Measurements from ENCODE around the gene SIGLEC6. TPM values are rescaled to one million over a fixed set of nuclear protein-coding genes. Genes with fewer than 3 reads are reported as not detected.

Gene SIGLEC6
- 1.6 TPM for total RNA-seq

DNA sequence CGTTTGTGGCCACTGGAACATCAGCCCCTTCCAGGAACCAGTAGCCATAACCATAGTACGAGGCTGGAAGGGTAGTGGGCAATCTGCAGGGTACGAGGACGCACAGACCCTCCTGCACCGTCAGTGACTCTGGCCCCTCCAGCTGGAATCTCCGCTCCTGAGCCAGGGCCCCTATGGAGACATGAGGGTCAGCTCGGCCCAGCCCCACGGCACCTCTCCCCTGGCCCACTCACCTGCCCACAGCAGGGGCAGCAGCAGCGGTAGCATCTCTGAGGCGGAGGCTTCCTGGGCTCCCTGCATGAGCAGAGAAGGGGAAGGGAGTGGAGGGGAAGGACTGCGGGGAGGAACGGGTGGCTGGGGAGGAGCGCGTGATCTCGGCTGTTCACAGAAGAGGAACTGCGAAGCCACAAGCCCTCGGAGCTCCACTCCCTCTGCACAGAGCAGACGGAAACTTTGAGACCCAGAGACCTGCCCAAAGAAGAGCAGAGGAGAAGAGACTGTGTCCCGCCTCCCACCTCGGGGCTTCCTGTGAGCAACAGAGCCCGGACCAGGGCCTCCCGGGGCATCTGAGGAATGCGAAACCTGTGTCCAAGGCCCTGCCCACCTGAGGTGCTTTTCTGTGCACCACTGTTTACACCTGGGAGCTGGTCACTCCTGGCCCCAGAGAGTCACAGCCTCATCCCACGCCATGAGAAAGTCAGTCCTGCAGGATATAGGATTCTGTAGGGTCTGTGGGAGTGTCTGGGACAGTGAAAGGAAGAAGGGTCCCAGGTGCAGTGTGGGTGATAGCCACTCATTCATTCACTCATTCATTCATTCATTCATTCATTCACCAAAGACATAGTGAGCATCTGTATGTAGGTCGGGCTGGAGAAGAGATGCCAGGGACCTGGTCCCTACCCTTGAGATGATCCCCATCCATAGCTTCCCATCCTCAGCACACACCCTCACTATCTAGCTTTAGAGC lies at the start of gene SIGLEC6:
TSS of gene SIGLEC6 (minus strand) at position 322 of the 967 bp plus-strand sequence. CDS start at position 300, 22 bp downstream.
- Histone ChIP-seq H3K9me3 (ENCODE audit: control insufficient read depth in 3 of 3, low read length in 3 of 3) (no peaks in the 10 kb centered on the region), H3K4me3 (ENCODE audit: low read length in 3 of 3) (no peak within 1 kb of the TSS), H3K36me3 (ENCODE audit: control insufficient read depth in 3 of 3, insufficient read depth in 3 of 3, low read length in 3 of 3) (no peaks in the 10 kb centered on the region), H3K27ac (ENCODE audit: low read depth, low read length) (no peak within 1 kb of the TSS), H3K4me1 (ENCODE audit: control insufficient read depth in 3 of 3, insufficient read depth in 3 of 3, low read length in 3 of 3) (no peaks in the 10 kb centered on the region), H3K27me3 (ENCODE audit: control insufficient read depth in 3 of 3, insufficient read depth in 3 of 3, low read length in 3 of 3) (peaks cover 0 to 11% (median 0%) of the 10 kb centered on the region in 3 donors), H3K9ac (ENCODE audit: low read depth in 1 of 3, low read length in 3 of 3) (no peak within 1 kb of the TSS)

DNA sequence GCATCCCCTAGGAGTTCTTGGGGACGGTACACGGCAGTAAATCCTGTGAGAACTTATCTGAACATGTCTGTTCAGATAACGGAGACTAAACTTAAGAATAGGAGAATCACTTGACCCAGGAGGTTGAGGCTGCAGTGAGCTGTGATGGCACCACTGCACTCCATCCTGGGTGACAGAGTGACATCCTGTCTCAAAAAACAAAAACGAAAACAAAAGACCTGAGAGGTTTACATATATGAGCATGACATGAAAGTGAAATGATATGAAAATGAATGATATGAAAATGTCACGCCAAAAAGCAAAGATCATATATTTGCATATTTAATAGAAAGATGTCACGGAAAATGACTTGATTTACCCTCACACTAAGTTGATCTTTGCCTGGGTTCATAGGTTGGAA lies 45.4 kb upstream of the SIGLEC6 start:
- H3K27ac ChIP-seq (ENCODE audit: low read depth, low read length): no peak overlapping the region
- no peak overlapping the region for H3K9ac ChIP-seq (ENCODE audit: low read depth in 1 of 3, low read length in 3 of 3)
- H3K27me3 ChIP-seq (ENCODE audit: control insufficient read depth in 3 of 3, insufficient read depth in 3 of 3, low read length in 3 of 3): no peaks in the 10 kb centered on the region
- H3K36me3 ChIP-seq (ENCODE audit: control insufficient read depth in 3 of 3, insufficient read depth in 3 of 3, low read length in 3 of 3): peaks cover 27 to 36% (median 32%) of the 10 kb centered on the region in 3 donors
- no peaks in the 10 kb centered on the region for H3K9me3 ChIP-seq (ENCODE audit: control insufficient read depth in 3 of 3, low read length in 3 of 3)
- peaks cover 5 to 10% (median 9%) of the 10 kb centered on the region in 3 donors for H3K4me1 ChIP-seq (ENCODE audit: control insufficient read depth in 3 of 3, insufficient read depth in 3 of 3, low read length in 3 of 3)
- no peak overlapping the region for H3K4me3 ChIP-seq (ENCODE audit: low read length in 3 of 3)

DNA sequence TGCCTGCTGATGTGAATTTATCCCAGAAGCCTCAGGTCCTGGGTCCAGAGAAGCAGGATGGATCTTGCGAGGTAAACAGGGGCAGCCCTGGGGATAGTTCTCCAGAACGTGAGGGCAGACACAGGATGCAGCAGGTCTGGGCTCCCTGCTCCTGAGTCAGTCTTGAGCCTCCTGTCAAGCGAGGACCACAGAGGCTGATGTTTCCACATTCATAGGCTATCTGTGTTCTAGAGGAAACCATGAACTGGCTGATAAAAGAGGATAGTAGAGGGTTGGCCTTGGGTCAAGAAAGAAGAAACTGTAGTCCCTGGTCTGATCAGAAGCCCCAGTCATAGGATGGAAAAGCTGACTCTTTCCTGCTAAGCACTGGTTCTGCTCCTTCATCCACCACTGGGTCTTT lies 41.9 kb upstream of the SIGLEC6 start:
- Histone ChIP-seq H3K9ac (ENCODE audit: low read depth in 1 of 3, low read length in 3 of 3) (no peak overlapping the region), H3K4me3 (ENCODE audit: low read length in 3 of 3) (no peak overlapping the region), H3K4me1 (ENCODE audit: control insufficient read depth in 3 of 3, insufficient read depth in 3 of 3, low read length in 3 of 3) (peaks cover 8 to 14% (median 13%) of the 10 kb centered on the region in 3 donors), H3K27me3 (ENCODE audit: control insufficient read depth in 3 of 3, insufficient read depth in 3 of 3, low read length in 3 of 3) (peaks cover 2 to 3% (median 2%) of the 10 kb centered on the region in 3 donors), H3K27ac (ENCODE audit: low read depth, low read length) (no peak overlapping the region), H3K36me3 (ENCODE audit: control insufficient read depth in 3 of 3, insufficient read depth in 3 of 3, low read length in 3 of 3) (peaks cover 16 to 22% (median 21%) of the 10 kb centered on the region in 3 donors), H3K9me3 (ENCODE audit: control insufficient read depth in 3 of 3, low read length in 3 of 3) (no peaks in the 10 kb centered on the region)

DNA sequence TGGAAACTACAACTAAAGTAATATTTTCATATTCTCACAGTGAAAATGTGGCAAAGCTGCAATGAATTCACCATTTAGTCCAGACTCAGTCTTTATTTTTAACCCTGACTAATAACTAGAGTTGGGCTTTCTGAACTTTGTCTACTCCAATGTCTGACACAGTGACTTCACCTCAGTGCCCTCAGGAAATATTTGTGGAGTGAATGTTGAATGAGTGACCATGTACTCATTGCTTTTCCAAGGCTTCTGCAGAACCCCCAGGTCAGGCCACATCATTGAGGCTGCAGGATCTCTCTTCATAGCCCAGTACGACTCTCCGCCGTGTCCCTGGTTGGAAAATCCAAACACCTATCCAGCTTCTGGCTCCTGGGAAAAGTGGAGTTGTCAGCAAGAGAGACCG lies 41.4 kb upstream of the SIGLEC6 start:
- no peak overlapping the region for H3K27ac ChIP-seq (ENCODE audit: low read depth, low read length)
- peaks cover 15 to 22% (median 21%) of the 10 kb centered on the region in 3 donors for H3K36me3 ChIP-seq (ENCODE audit: control insufficient read depth in 3 of 3, insufficient read depth in 3 of 3, low read length in 3 of 3)
- H3K27me3 ChIP-seq (ENCODE audit: control insufficient read depth in 3 of 3, insufficient read depth in 3 of 3, low read length in 3 of 3): peaks cover 2 to 3% (median 2%) of the 10 kb centered on the region in 3 donors
- no peaks in the 10 kb centered on the region for H3K9me3 ChIP-seq (ENCODE audit: control insufficient read depth in 3 of 3, low read length in 3 of 3)
- H3K9ac ChIP-seq (ENCODE audit: low read depth in 1 of 3, low read length in 3 of 3): no peak overlapping the region
- peaks cover 8 to 14% (median 13%) of the 10 kb centered on the region in 3 donors for H3K4me1 ChIP-seq (ENCODE audit: control insufficient read depth in 3 of 3, insufficient read depth in 3 of 3, low read length in 3 of 3)
- H3K4me3 ChIP-seq (ENCODE audit: low read length in 3 of 3): no peak overlapping the region

DNA sequence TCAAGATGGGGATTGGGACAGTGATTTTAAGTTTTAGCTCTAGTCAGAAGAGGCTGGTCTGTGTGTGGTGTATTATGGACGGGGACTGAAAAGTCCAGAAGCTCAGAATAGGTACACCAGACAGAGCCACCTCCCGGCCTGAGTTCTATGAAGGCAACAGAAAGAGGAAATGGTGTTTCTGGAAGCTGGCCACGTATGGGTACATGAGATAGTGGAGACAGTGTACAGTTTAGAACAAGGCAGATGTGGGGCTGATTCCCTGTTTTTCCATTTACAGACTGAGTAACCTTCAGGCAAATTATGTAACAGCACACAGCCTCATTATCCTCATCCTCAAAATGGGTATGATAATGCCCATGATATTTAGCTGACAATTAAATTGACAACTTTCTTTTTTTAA lies 40.9 kb upstream of the SIGLEC6 start:
- Histone ChIP-seq H3K9me3 (ENCODE audit: control insufficient read depth in 3 of 3, low read length in 3 of 3) (no peaks in the 10 kb centered on the region), H3K4me3 (ENCODE audit: low read length in 3 of 3) (peak overlapping the region; percentile 88 to 99 (median 95)), H3K4me1 (ENCODE audit: control insufficient read depth in 3 of 3, insufficient read depth in 3 of 3, low read length in 3 of 3) (peaks cover 8 to 14% (median 13%) of the 10 kb centered on the region in 3 donors), H3K9ac (ENCODE audit: low read depth in 1 of 3, low read length in 3 of 3) (no peak overlapping the region), H3K27me3 (ENCODE audit: control insufficient read depth in 3 of 3, insufficient read depth in 3 of 3, low read length in 3 of 3) (peaks cover 2 to 3% (median 2%) of the 10 kb centered on the region in 3 donors), H3K36me3 (ENCODE audit: control insufficient read depth in 3 of 3, insufficient read depth in 3 of 3, low read length in 3 of 3) (peaks cover 15 to 22% (median 21%) of the 10 kb centered on the region in 3 donors), H3K27ac (ENCODE audit: low read depth, low read length) (no peak overlapping the region)

DNA sequence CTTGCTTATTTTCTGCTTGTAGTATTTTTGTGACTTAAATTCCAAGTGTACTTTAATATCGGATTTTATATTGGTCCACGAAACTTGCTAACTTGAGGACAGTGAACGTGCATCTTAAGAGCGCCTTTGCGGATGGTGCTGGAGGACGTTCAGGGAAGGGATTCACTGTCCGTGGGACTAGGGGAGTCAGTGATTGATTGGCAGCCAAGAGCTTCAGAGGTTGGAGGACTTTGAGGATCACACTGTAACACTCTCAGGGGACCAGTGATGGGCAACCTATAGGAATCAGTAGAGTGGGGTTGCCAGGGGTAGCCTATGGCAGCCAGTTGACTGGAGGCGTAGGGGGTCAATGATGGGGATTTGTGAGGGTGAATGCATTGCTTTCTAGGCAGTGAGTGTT lies 40.1 kb upstream of the SIGLEC6 start:
- peak overlapping the region; percentile 85 for H3K27ac ChIP-seq (ENCODE audit: low read depth, low read length)

DNA sequence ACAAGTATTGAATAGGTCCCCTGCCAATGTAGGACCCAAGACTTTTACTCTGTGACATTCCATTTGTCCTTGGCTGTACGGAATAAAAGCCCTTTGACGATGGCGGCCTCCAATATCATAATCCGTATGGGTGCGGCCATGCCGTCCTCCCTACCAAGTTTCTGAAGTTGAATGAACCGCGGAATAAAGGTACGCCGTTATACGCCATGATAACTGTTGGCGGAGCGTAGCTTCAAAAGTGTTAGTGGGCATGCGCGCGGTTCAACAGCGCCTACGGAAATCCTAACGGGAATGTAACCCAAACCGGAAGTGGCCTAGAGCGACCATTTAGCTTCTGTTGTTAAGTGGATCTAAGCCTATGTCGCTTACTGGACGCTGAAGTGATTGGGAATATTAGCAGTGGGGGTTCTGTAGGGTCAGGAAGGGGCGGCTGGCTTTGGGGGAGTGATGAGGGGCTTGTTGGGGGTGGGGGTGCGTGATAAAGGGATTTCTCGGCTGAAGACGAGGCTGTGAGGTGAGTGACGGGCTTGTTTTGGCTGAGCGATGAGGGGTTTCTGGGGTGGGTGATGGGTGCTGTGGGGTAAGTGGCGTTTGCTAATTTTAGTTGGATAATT lies 39.6 kb upstream of the SIGLEC6 start, which contains the start of gene ZNF175:
TSS of gene ZNF175 (plus strand) at position 322 of the 614 bp plus-strand sequence. CDS start 2,047 bp downstream, outside the sequence.
- Histone ChIP-seq H3K9ac (ENCODE audit: low read depth in 1 of 3, low read length in 3 of 3) (peak within 1 kb of the TSS; percentile 74 to 86 (median 76)), H3K36me3 (ENCODE audit: control insufficient read depth in 3 of 3, insufficient read depth in 3 of 3, low read length in 3 of 3) (peaks cover 11 to 17% (median 16%) of the 10 kb centered on the region in 3 donors), H3K27ac (ENCODE audit: low read depth, low read length) (peak within 1 kb of the TSS; percentile 85), H3K4me1 (ENCODE audit: control insufficient read depth in 3 of 3, insufficient read depth in 3 of 3, low read length in 3 of 3) (peaks cover 8 to 14% (median 13%) of the 10 kb centered on the region in 3 donors), H3K9me3 (ENCODE audit: control insufficient read depth in 3 of 3, low read length in 3 of 3) (no peaks in the 10 kb centered on the region), H3K27me3 (ENCODE audit: control insufficient read depth in 3 of 3, insufficient read depth in 3 of 3, low read length in 3 of 3) (peaks cover 2 to 9% (median 3%) of the 10 kb centered on the region in 3 donors), H3K4me3 (ENCODE audit: low read length in 3 of 3) (peak within 1 kb of the TSS; percentile 88 to 99 (median 95))

More for the DNA sequence above, 40.1 kb upstream of the SIGLEC6 start:
- Histone ChIP-seq H3K36me3 (ENCODE audit: control insufficient read depth in 3 of 3, insufficient read depth in 3 of 3, low read length in 3 of 3) (peaks cover 14 to 20% (median 19%) of the 10 kb centered on the region in 3 donors), H3K9ac (ENCODE audit: low read depth in 1 of 3, low read length in 3 of 3) (peak overlapping the region; percentile 74 to 86 (median 76)), H3K9me3 (ENCODE audit: control insufficient read depth in 3 of 3, low read length in 3 of 3) (no peaks in the 10 kb centered on the region), H3K27me3 (ENCODE audit: control insufficient read depth in 3 of 3, insufficient read depth in 3 of 3, low read length in 3 of 3) (peaks cover 2 to 5% (median 3%) of the 10 kb centered on the region in 3 donors), H3K4me1 (ENCODE audit: control insufficient read depth in 3 of 3, insufficient read depth in 3 of 3, low read length in 3 of 3) (peaks cover 8 to 14% (median 13%) of the 10 kb centered on the region in 3 donors), H3K4me3 (ENCODE audit: low read length in 3 of 3) (peak overlapping the region; percentile 88 to 99 (median 95))

DNA sequence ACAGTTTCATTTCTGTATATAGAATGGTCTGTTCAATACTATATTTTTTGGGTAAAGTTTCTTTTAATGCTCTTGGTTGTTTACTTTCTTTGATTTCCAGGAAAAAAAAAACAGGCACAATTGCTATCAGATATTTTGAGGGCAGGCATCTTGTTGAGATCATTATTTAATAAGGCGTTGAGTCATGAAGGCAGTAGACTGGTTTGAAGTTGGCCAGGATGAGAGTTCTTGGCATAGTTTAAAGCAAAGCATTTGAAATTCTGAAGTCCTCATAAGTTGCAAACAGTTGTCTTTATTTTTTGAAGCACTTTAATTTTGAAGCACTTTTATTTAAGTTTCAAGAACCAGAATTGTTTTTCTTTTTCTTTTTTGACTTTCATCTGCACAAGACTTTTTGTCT lies 37.0 kb upstream of the SIGLEC6 start:
- no peak overlapping the region for H3K4me3 ChIP-seq (ENCODE audit: low read length in 3 of 3)
- peaks cover 8 to 14% (median 13%) of the 10 kb centered on the region in 3 donors for H3K4me1 ChIP-seq (ENCODE audit: control insufficient read depth in 3 of 3, insufficient read depth in 3 of 3, low read length in 3 of 3)
- H3K9ac ChIP-seq (ENCODE audit: low read depth in 1 of 3, low read length in 3 of 3): no peak overlapping the region
- peaks cover 11 to 30% (median 21%) of the 10 kb centered on the region in 3 donors for H3K27me3 ChIP-seq (ENCODE audit: control insufficient read depth in 3 of 3, insufficient read depth in 3 of 3, low read length in 3 of 3)
- H3K36me3 ChIP-seq (ENCODE audit: control insufficient read depth in 3 of 3, insufficient read depth in 3 of 3, low read length in 3 of 3): peaks cover 5 to 7% (median 6%) of the 10 kb centered on the region in 3 donors
- H3K9me3 ChIP-seq (ENCODE audit: control insufficient read depth in 3 of 3, low read length in 3 of 3): no peaks in the 10 kb centered on the region
- H3K27ac ChIP-seq (ENCODE audit: low read depth, low read length): no peak overlapping the region

DNA sequence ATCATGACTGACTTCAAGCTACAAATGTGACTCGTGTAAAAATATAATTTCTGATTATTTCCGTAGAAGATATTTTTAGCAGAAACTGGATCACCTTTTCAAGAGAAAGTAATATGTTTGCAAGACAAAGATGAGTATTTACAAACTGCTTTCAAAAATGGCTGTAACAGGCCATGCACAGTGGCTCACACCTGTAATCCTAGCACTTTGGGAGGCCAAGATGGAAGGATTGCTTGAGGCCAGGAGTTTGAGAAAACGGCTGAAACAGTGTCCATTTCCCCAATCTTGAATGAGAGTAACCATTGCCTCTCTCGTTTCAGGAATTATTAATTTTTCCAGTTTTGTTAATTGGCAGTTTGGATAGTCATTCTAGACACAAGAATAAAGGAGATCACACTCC lies 36.1 kb upstream of the SIGLEC6 start:
- Histone ChIP-seq H3K9ac (ENCODE audit: low read depth in 1 of 3, low read length in 3 of 3) (no peak overlapping the region), H3K9me3 (ENCODE audit: control insufficient read depth in 3 of 3, low read length in 3 of 3) (no peaks in the 10 kb centered on the region), H3K27ac (ENCODE audit: low read depth, low read length) (no peak overlapping the region), H3K36me3 (ENCODE audit: control insufficient read depth in 3 of 3, insufficient read depth in 3 of 3, low read length in 3 of 3) (no peaks in the 10 kb centered on the region), H3K4me1 (ENCODE audit: control insufficient read depth in 3 of 3, insufficient read depth in 3 of 3, low read length in 3 of 3) (peaks cover 8 to 11% (median 11%) of the 10 kb centered on the region in 3 donors), H3K27me3 (ENCODE audit: control insufficient read depth in 3 of 3, insufficient read depth in 3 of 3, low read length in 3 of 3) (peaks cover 11 to 30% (median 21%) of the 10 kb centered on the region in 3 donors), H3K4me3 (ENCODE audit: low read length in 3 of 3) (no peak overlapping the region)

Measured in skeletal muscle tissue (tissue), 4 donors.